WTC11 (cell line): ENCODE results near the gene NPEPL1. TPM values are rescaled to one million over a fixed set of nuclear protein-coding genes. Genes with fewer than 3 reads are reported as not detected.

Experiments used
- ATAC-seq: fragments of 200-7000 bp; cut with Tn5 transposase; 2 replicates; pipeline ENCODE4 v1.10.0; 2021; ENCODE audit warnings: mild to moderate bottlenecking, moderate library complexity
- CTCF ChIA-PET: fragments of 300-600 bp; sonication (Branson Sonifier 250); formaldehyde crosslinking; loops from one replicate; lab custom pipeline; 2021; ENCODE audit warnings: antibody characterized with exemption; lab: Charles Lee
- POLR2A ChIA-PET: fragments of 350-600 bp; sonication (Branson Sonifier 250); formaldehyde crosslinking; loops from one replicate; lab custom pipeline; 2021; ENCODE audit warnings: antibody characterized with exemption; lab: Charles Lee
- DNase-seq: peaks from one replicate; pipeline ENCODE4 v3.0.0; 2021; ENCODE audit warnings: low spot score
- H3K27ac Mint-ChIP-seq: 2 replicates; pipeline ENCODE4 v1.8.0; 2021; ENCODE audit warnings: mixed read lengths
- H3K27me3 Mint-ChIP-seq: 2 replicates; pipeline ENCODE4 v1.8.0; 2021; ENCODE audit warnings: low read depth, mild to moderate bottlenecking, moderate library complexity, mixed read lengths
- H3K36me3 Mint-ChIP-seq: 2 replicates; pipeline ENCODE4 v1.8.0; 2021; ENCODE audit warnings: mixed read lengths
- H3K4me1 Mint-ChIP-seq: 2 replicates; pipeline ENCODE4 v1.8.0; 2022; ENCODE audit warnings: mixed read lengths
- H3K4me3 Mint-ChIP-seq: 2 replicates; pipeline ENCODE4 v1.8.0; 2021; ENCODE audit warnings: mild to moderate bottlenecking, moderate library complexity, mixed read lengths
- H3K9me3 Mint-ChIP-seq: 2 replicates; pipeline ENCODE4 v1.8.0; 2021; ENCODE audit warnings: mixed read lengths
- ESRRA ChIP-seq: sonication (generic); formaldehyde crosslinking; IDR thresholded peaks from 2 replicates; pipeline ENCODE4 v1.8.1; 2022; ENCODE audit warnings: mild to moderate bottlenecking, missing genetic modification reagents, borderline replicate concordance
- FOXJ3 ChIP-seq: sonication (generic); formaldehyde crosslinking; IDR thresholded peaks from 2 replicates; pipeline ENCODE4 v1.9.0; 2021; ENCODE audit warnings: missing genetic modification reagents, mild to moderate bottlenecking, borderline replicate concordance
- GABPB1 ChIP-seq: sonication (generic); formaldehyde crosslinking; IDR thresholded peaks from 2 replicates; pipeline ENCODE4 v1.8.1; 2023; ENCODE audit warnings: mild to moderate bottlenecking, missing genetic modification reagents
- HMGA2 ChIP-seq: fragments of 250-450 bp; sonication (Bioruptor Pico); IDR thresholded peaks from 2 replicates; pipeline ENCODE4 v1.4.0; 2021; ENCODE audit warnings: mild to moderate bottlenecking, moderate library complexity
- PRRX2 ChIP-seq: fragments of 250-450 bp; sonication (Bioruptor Pico); IDR thresholded peaks from 2 replicates; pipeline ENCODE4 v1.8.0; 2021; ENCODE audit warnings: mild to moderate bottlenecking
- TEAD4 ChIP-seq: sonication (generic); formaldehyde crosslinking; IDR thresholded peaks from 2 replicates; pipeline ENCODE4 v1.8.0; 2022; ENCODE audit warnings: mild to moderate bottlenecking, missing genetic modification reagents
- ZNF219 ChIP-seq: sonication (generic); formaldehyde crosslinking; IDR thresholded peaks from 2 replicates; pipeline ENCODE4 v1.8.0; 2023; ENCODE audit warnings: missing genetic modification reagents, mild to moderate bottlenecking, borderline replicate concordance
- ZNF423 ChIP-seq: fragments of 250-450 bp; sonication (Bioruptor Pico); IDR thresholded peaks from 2 replicates; pipeline ENCODE4 v2.1.2; 2022; ENCODE audit warnings: mild to moderate bottlenecking, moderate library complexity
- total RNA-seq: library from RNA; stranded (reverse); gene quantifications from 3 replicates; pipeline ENCODE4 v1.2.3, GENCODE V29; 2021
- TF ChIP-seq, protein P1 (sequence below): sonication (generic); formaldehyde crosslinking; conservative IDR thresholded peaks from 2 replicates; pipeline ENCODE4 v1.8.1; 2022; ENCODE audit warnings: mild to moderate bottlenecking, missing genetic modification reagents
- TF ChIP-seq, protein P2 (sequence below): fragments of 250-450 bp; sonication (Bioruptor Pico); conservative IDR thresholded peaks from 2 replicates; pipeline ENCODE4 v1.9.0; 2021; ENCODE audit warnings: mild to moderate bottlenecking
- TF ChIP-seq, protein P3 (sequence below): sonication (generic); formaldehyde crosslinking; IDR thresholded peaks from 2 replicates; pipeline ENCODE4 v1.8.1; 2023; ENCODE audit warnings: mild to moderate bottlenecking, missing genetic modification reagents
- TF ChIP-seq, protein P4 (sequence below): sonication (generic); formaldehyde crosslinking; IDR thresholded peaks from 2 replicates; pipeline ENCODE4 v1.8.1; 2022; ENCODE audit warnings: missing genetic modification reagents, borderline replicate concordance
- TF ChIP-seq, protein P5 (sequence below): fragments of 250-450 bp; sonication (Bioruptor Pico); IDR thresholded peaks from 2 replicates; pipeline ENCODE4 v1.9.0; 2021; ENCODE audit warnings: moderate library complexity, mild to moderate bottlenecking, inconsistent platforms, borderline replicate concordance
- TF ChIP-seq, protein P6 (sequence below): sonication (generic); formaldehyde crosslinking; IDR thresholded peaks from 2 replicates; pipeline ENCODE4 v1.8.1; 2022; ENCODE audit warnings: mild to moderate bottlenecking, missing genetic modification reagents, moderate library complexity, borderline replicate concordance

NPEPL1 gene
- total RNA-seq, 1 experiment from 2014 or later, result 39.9 TPM

DNA sequence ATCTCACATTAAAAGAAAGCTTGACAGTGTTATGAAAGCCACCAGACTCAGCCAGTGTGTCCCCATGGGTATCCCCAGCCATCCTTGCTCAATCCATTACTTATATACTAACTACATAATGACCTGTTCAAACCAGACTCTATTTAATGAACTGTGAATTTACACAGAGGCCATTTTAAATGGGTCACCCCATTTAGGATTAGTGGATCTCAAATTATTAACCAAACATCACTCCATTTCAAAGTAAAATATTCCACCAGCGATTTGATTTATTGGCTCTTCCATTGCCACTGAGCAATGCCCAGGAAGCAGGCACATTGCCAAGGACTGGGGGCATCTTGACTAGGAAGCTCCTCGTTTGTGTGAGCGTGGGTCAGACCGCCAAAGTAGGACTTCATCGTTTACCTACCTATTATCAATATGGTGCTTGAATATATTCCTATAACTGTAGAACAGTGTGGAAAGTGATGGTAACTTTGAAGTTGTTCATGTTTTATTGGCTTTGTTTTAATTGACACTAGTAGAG, 15.5 kb upstream of the NPEPL1 start (continued):
- no peak for TF ChIP-seq FOXJ3
- TF ChIP-seq GABPB1 (CRISPR knock-in tag), result no peak

DNA sequence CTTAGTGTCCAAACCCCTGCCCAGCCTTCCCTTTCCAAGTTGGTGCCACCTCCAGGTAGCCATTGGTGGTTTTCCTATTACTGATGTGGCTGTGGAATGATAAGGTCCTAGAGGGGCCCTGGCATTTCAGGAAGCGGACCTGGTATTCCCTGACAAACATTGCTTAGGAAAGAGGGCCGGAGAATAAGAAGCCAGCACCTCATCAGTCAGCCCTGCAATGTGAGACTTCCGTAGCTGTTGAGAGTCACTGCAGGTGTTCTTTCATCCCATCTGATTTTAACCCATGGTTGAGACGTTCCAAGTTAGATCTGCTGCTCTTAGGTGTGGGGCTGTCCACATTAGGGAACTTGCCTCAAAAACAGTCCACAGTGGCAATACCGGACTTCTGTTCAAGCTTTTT, 14.8 kb upstream of the NPEPL1 start:
- TF ChIP-seq, protein P1, sequence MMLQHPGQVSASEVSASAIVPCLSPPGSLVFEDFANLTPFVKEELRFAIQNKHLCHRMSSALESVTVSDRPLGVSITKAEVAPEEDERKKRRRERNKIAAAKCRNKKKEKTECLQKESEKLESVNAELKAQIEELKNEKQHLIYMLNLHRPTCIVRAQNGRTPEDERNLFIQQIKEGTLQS (CRISPR knock-in tag), result no peak
- TF ChIP-seq, protein P2, sequence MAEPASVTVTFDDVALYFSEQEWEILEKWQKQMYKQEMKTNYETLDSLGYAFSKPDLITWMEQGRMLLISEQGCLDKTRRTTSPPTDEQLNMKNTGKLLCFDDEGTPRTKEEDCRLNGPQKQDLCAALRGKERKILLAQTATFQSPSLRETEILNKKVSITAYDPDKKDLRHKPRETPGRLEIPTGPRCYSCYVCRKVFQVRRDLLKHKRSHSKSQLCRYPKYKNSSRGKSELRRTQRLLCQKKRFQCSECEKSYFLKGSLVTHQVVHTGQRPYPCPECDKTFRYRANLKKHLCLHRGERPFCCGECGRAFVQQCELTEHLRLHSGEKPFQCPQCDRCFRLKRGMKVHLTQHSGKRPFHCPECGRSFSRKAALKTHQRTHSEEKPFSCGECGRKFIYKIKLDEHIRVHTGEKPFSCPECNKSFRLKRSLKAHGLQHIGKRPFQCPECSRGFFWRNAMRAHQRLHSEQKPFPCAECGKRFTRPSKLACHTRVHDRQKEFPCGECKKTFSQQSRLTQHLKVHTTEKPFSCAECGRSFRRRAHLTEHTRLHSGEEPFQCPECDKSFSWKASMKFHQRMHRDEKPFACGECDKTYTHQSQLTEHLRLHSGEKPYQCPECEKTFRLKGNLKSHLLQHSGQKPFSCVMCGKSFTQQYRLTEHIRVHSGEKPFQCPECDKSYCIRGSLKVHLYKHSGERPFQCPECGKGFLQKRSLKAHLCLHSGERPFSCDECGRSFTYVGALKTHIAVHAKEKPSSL (CRISPR knock-in tag), result no peak
- TF ChIP-seq, protein P3, sequence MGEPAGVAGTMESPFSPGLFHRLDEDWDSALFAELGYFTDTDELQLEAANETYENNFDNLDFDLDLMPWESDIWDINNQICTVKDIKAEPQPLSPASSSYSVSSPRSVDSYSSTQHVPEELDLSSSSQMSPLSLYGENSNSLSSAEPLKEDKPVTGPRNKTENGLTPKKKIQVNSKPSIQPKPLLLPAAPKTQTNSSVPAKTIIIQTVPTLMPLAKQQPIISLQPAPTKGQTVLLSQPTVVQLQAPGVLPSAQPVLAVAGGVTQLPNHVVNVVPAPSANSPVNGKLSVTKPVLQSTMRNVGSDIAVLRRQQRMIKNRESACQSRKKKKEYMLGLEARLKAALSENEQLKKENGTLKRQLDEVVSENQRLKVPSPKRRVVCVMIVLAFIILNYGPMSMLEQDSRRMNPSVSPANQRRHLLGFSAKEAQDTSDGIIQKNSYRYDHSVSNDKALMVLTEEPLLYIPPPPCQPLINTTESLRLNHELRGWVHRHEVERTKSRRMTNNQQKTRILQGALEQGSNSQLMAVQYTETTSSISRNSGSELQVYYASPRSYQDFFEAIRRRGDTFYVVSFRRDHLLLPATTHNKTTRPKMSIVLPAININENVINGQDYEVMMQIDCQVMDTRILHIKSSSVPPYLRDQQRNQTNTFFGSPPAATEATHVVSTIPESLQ (CRISPR knock-in tag), result no peak
- TF ChIP-seq ZNF423 (CRISPR knock-in tag) (no peak), ESRRA (CRISPR knock-in tag) (no peak)
- H3K4me1 Mint-ChIP-seq, result peaks cover 60% of the 10 kb centered on the region
- peaks cover 70% of the 10 kb centered on the region for H3K36me3 Mint-ChIP-seq
- ChIA-PET CTCF (interaction anchor here (0.6 to 1.4 kb wide), 3 partner anchors 27 to 196 kb away, joined by 3 read pairs; partner anchors contain the start of gene STX16), POLR2A (interaction anchor here (0.6 kb wide), 1 partner anchor 282 kb away, joined by 3 read pairs; no protein-coding TSS in a partner anchor)
- H3K4me3 Mint-ChIP-seq, result no peak overlapping the region
- H3K9me3 Mint-ChIP-seq, result no peaks in the 10 kb centered on the region
- DNase-seq (no peak), ATAC-seq (peak; percentile 78)
- peak overlapping the region; percentile 92 for H3K27ac Mint-ChIP-seq
- no peaks in the 10 kb centered on the region for H3K27me3 Mint-ChIP-seq

DNA sequence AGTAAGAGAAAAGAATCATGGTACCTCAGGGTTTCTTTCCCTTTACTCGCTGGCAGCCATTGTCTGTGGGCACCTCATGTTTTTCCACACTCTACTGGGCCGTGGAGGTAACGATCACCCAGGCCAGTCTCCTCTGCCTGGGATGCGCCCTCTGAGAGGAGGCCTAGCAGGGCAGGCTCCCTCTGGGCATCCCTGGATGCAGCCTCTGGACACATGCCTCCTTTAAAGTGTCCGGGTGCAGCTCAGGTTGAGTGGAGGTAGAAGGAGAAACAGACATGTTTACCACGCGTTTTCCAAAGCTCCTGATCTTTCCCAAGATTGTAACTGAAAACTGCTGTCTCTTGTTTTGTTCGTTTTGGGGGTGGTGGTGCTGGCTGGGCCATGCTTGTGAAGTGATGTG, 13.8 kb upstream of the NPEPL1 start:
- ChIA-PET CTCF (interaction anchor here (1.4 kb wide), 1 partner anchor 28 kb away, joined by 3 read pairs; the partner anchor contains the start of gene STX16), POLR2A (interaction anchor here (0.6 kb wide), 1 partner anchor 28 kb away, joined by 5 read pairs; the partner anchor contains the start of gene STX16)
- Mint-ChIP-seq H3K36me3 (peaks cover 61% of the 10 kb centered on the region), H3K4me1 (peaks cover 50% of the 10 kb centered on the region), H3K27me3 (no peaks in the 10 kb centered on the region), H3K27ac (peak overlapping the region; percentile 69), H3K9me3 (no peaks in the 10 kb centered on the region)
- no peak for ATAC-seq
- no peak for TF ChIP-seq HMGA2
- TF ChIP-seq, all 79 proteins: peak for 0
- no peak for DNase-seq
- H3K4me3 Mint-ChIP-seq, result no peak overlapping the region

DNA sequence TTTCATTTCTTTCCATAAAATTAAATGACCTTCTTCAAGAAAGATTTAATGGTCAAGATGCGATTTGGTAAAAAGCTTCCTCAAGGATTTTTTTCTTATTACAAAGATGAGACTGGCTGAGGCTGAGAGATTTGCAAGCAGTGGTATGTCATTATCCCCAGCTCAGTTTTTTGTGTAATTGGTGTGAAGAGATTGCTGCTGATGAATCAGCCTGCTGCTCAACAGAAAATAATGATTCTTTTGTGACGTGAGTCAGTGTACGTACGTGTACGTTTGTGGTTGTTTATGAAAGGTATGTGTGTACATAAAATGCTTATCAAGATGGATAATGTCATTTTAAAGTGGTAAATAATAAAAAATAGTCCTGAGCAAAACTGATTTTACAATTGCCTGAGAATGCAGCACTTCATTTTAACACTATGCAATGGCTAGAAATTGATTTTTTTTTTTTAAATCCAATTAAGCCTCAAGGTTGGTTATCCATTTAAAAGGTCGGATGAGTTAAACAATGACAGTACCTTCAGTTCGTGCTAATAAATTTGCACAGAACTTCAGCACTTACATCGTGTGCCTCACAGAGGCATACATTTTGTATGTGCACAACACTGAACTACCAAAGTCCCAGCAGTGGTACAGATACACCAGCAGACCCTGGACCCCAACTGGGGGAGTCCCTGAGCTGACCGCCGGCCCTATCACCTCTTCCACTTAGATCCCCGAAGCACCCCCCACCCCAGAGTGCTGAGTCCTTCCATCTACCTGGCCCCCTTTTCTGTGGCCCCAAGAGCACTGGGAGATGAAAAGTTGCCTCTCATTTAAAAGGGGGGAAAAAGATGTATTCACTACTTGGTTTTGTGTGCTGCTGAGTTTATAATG, 9.7 kb upstream of the NPEPL1 start:
- no peak for TF ChIP-seq ESRRA (CRISPR knock-in tag)
- TF ChIP-seq ZNF219, result no peak
- TF ChIP-seq TEAD4 (CRISPR knock-in tag), result no peak
- no peak for TF ChIP-seq PRRX2
- TF ChIP-seq, all 79 proteins: peak for 0
- peaks cover 13% of the 10 kb centered on the region for H3K4me1 Mint-ChIP-seq
- no peaks in the 10 kb centered on the region for H3K27me3 Mint-ChIP-seq
- no peak for DNase-seq
- H3K9me3 Mint-ChIP-seq, result no peaks in the 10 kb centered on the region
- peaks cover 38% of the 10 kb centered on the region for H3K36me3 Mint-ChIP-seq
- no peak overlapping the region for H3K27ac Mint-ChIP-seq
- ATAC-seq, result no peak
- POLR2A ChIA-PET, result no interaction called here
- CTCF ChIA-PET, result no interaction called here
- H3K4me3 Mint-ChIP-seq, result no peak overlapping the region

DNA sequence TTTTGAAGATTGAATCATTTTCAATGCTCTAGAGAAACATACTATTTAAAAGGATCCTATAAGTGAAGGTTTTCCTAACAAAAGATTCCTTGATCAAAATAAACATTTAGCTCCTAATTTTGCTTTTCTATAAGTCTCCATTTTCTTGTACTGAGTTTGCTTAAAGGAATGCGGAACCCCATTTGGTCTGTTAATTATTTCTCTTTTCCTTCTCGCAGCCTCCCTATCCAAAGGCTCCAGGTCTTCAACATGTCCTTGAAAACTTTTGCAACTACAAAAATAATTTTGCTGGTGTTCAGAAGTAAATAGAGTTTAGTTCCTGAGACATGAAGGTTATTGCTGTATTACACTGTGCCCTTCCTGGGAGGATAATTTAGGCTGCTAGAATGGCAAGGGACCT, 8.3 kb upstream of the NPEPL1 start:
- ATAC-seq, result no peak
- peaks cover 15% of the 10 kb centered on the region for H3K4me1 Mint-ChIP-seq
- H3K4me3 Mint-ChIP-seq, result no peak overlapping the region
- POLR2A ChIA-PET, result no interaction called here
- H3K9me3 Mint-ChIP-seq, result no peaks in the 10 kb centered on the region
- no peaks in the 10 kb centered on the region for H3K27me3 Mint-ChIP-seq
- no peak for DNase-seq
- H3K36me3 Mint-ChIP-seq, result peaks cover 33% of the 10 kb centered on the region
- CTCF ChIA-PET, result no interaction called here
- no peak overlapping the region for H3K27ac Mint-ChIP-seq
- TF ChIP-seq, protein P4, sequence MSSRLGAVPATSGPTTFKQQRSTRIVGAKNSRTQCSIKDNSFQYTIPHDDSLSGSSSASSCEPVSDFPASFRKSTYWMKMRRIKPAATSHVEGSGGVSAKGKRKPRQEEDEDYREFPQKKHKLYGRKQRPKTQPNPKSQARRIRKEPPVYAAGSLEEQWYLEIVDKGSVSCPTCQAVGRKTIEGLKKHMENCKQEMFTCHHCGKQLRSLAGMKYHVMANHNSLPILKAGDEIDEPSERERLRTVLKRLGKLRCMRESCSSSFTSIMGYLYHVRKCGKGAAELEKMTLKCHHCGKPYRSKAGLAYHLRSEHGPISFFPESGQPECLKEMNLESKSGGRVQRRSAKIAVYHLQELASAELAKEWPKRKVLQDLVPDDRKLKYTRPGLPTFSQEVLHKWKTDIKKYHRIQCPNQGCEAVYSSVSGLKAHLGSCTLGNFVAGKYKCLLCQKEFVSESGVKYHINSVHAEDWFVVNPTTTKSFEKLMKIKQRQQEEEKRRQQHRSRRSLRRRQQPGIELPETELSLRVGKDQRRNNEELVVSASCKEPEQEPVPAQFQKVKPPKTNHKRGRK (CRISPR knock-in tag), result no peak
- TF ChIP-seq, protein P5, sequence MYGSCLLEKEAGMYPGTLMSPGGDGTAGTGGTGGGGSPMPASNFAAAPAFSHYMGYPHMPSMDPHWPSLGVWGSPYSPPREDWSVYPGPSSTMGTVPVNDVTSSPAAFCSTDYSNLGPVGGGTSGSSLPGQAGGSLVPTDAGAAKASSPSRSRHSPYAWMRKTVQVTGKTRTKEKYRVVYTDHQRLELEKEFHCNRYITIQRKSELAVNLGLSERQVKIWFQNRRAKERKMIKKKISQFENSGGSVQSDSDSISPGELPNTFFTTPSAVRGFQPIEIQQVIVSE (CRISPR knock-in tag), result no peak
- TF ChIP-seq, protein P6, sequence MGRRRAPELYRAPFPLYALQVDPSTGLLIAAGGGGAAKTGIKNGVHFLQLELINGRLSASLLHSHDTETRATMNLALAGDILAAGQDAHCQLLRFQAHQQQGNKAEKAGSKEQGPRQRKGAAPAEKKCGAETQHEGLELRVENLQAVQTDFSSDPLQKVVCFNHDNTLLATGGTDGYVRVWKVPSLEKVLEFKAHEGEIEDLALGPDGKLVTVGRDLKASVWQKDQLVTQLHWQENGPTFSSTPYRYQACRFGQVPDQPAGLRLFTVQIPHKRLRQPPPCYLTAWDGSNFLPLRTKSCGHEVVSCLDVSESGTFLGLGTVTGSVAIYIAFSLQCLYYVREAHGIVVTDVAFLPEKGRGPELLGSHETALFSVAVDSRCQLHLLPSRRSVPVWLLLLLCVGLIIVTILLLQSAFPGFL, result no peak
- TF ChIP-seq ESRRA (CRISPR knock-in tag), result no peak
